IPS-18a (cell line): ENCODE measurements around the gene AMFR.

Experiments
- H3K27ac ChIP-seq: one replicate; pipeline ENCODE4 v1.5.1; 2013; ENCODE audit warnings: low read length
- H3K27me3 ChIP-seq: one replicate; pipeline ENCODE4 v1.6.1; 2013; ENCODE audit warnings: mild to moderate bottlenecking, low read length; ENCODE audit not compliant: control insufficient read depth, insufficient read depth
- H3K36me3 ChIP-seq: one replicate; pipeline ENCODE4 v1.6.1; 2013; ENCODE audit warnings: low read depth, low read length; ENCODE audit not compliant: control insufficient read depth
- H3K4me1 ChIP-seq: one replicate; pipeline ENCODE4 v1.6.1; 2013; ENCODE audit warnings: low read depth, low read length; ENCODE audit not compliant: control insufficient read depth
- H3K4me3 ChIP-seq: one replicate; pipeline ENCODE4 v1.5.1; 2013; ENCODE audit warnings: low read length
- H3K9ac ChIP-seq: one replicate; pipeline ENCODE4 v1.6.1; 2013; ENCODE audit warnings: mild to moderate bottlenecking, low read length, moderate library complexity
- H3K9me3 ChIP-seq: one replicate; pipeline ENCODE4 v1.6.1; 2013; ENCODE audit warnings: low read depth, low read length; ENCODE audit not compliant: control insufficient read depth

AMFR gene

GRCh38 chr16:56319376-56319775, 106.0 kb downstream of the AMFR start:
- H3K27me3 ChIP-seq, result no peaks in the 10 kb centered on the region
- no peaks in the 10 kb centered on the region for H3K4me1 ChIP-seq
- no peaks in the 10 kb centered on the region for H3K9me3 ChIP-seq
- H3K4me3 ChIP-seq, result no peak overlapping the region
- no peak overlapping the region for H3K27ac ChIP-seq
- H3K9ac ChIP-seq, result no peak overlapping the region
- no peaks in the 10 kb centered on the region for H3K36me3 ChIP-seq

- H3K27ac ChIP-seq, result no peak overlapping the region
- no peaks in the 10 kb centered on the region for H3K36me3 ChIP-seq
- no peaks in the 10 kb centered on the region for H3K4me1 ChIP-seq
- no peak overlapping the region for H3K9ac ChIP-seq
- H3K27me3 ChIP-seq, result no peaks in the 10 kb centered on the region
- H3K4me3 ChIP-seq, result no peak overlapping the region
- no peaks in the 10 kb centered on the region for H3K9me3 ChIP-seq
Observed at GRCh38 chr16:56318827-56319140, 106.6 kb downstream of the AMFR start.

- no peaks in the 10 kb centered on the region for H3K27me3 ChIP-seq
- H3K27ac ChIP-seq, result no peak overlapping the region
- H3K4me1 ChIP-seq, result no peaks in the 10 kb centered on the region
- H3K9ac ChIP-seq, result peak overlapping the region; percentile 35
- no peaks in the 10 kb centered on the region for H3K36me3 ChIP-seq
- no peaks in the 10 kb centered on the region for H3K9me3 ChIP-seq
- H3K4me3 ChIP-seq, result peak overlapping the region; percentile 48
Observed at GRCh38 chr16:56317998-56318826, 107.1 kb downstream of the AMFR start.

- Histone ChIP-seq H3K9me3 (no peaks in the 10 kb centered on the region), H3K4me3 (no peak overlapping the region), H3K4me1 (no peaks in the 10 kb centered on the region), H3K36me3 (no peaks in the 10 kb centered on the region), H3K27ac (no peak overlapping the region), H3K9ac (no peak overlapping the region), H3K27me3 (no peaks in the 10 kb centered on the region)
Observed at GRCh38 chr16:56316545-56316944, 108.8 kb downstream of the AMFR start.

GRCh38 chr16:56315955-56316354, 109.4 kb downstream of the AMFR start:
- Histone ChIP-seq H3K27me3 (no peaks in the 10 kb centered on the region), H3K9me3 (no peaks in the 10 kb centered on the region), H3K4me1 (no peaks in the 10 kb centered on the region), H3K27ac (no peak overlapping the region), H3K4me3 (no peak overlapping the region), H3K36me3 (no peaks in the 10 kb centered on the region), H3K9ac (no peak overlapping the region)

GRCh38 chr16:56314244-56314850, 111.0 kb downstream of the AMFR start:
- Histone ChIP-seq H3K9me3 (no peaks in the 10 kb centered on the region), H3K9ac (no peak overlapping the region), H3K4me3 (no peak overlapping the region), H3K27ac (no peak overlapping the region), H3K4me1 (no peaks in the 10 kb centered on the region), H3K36me3 (no peaks in the 10 kb centered on the region), H3K27me3 (no peaks in the 10 kb centered on the region)

GRCh38 chr16:56312556-56312955, 112.8 kb downstream of the AMFR start:
- Histone ChIP-seq H3K9me3 (no peaks in the 10 kb centered on the region), H3K4me1 (no peaks in the 10 kb centered on the region), H3K4me3 (no peak overlapping the region), H3K27me3 (no peaks in the 10 kb centered on the region), H3K9ac (no peak overlapping the region), H3K36me3 (no peaks in the 10 kb centered on the region), H3K27ac (no peak overlapping the region)

- Histone ChIP-seq H3K27me3 (no peaks in the 10 kb centered on the region), H3K4me1 (no peaks in the 10 kb centered on the region), H3K27ac (no peak overlapping the region)
Observed at GRCh38 chr16:56312028-56312300, 113.4 kb downstream of the AMFR start.

More at GRCh38 chr16:56312028-56312300, 113.4 kb downstream of the AMFR start:
- Histone ChIP-seq H3K4me3 (no peak overlapping the region), H3K9me3 (no peaks in the 10 kb centered on the region), H3K36me3 (no peaks in the 10 kb centered on the region), H3K9ac (no peak overlapping the region)
